ENCODE results near the gene ADAMTS2.

GRCh38 chr5:179332741-179333290 lies 12.4 kb downstream of the ADAMTS2 start:
- TF ChIP-seq CTCF (IDR thresholded peaks at IDR 0.05 in 2 of 3, conservative IDR thresholded peaks at IDR 0.05 in 1 of 3; ENCODE audit: borderline replicate concordance in 1 of 3, insufficient read depth in 1 of 3, low read depth in 2 of 3, low read length in 2 of 3) (no peak), POLR2AphosphoS5 (IDR thresholded peaks at IDR 0.05; ENCODE audit: low read depth, low read length) (no peak), MAX (IDR thresholded peaks at IDR 0.05) (no peak), YY1 (IDR thresholded peaks at IDR 0.05; ENCODE audit: extremely low read depth, insufficient replicate concordance, low read depth, low read length) (no peak), EZH2 (IDR thresholded peaks at IDR 0.05) (no peak), ZFX (IDR thresholded peaks at IDR 0.05) (no peak), CEBPB (IDR thresholded peaks at IDR 0.05; ENCODE audit: low read depth) (no peak), POLR2A (IDR thresholded peaks at IDR 0.05; ENCODE audit: borderline replicate concordance, extremely low read depth, insufficient read depth, insufficient read length) (no peak), EZH2phosphoT487 (IDR thresholded peaks at IDR 0.05; ENCODE audit: borderline replicate concordance) (no peak), ELF1 (IDR thresholded peaks at IDR 0.05; ENCODE audit: borderline replicate concordance, low read depth) (no peak), EGR1 (IDR thresholded peaks at IDR 0.05; ENCODE audit: low read depth) (no peak), SIN3A (IDR thresholded peaks at IDR 0.05; ENCODE audit: low read depth) (no peak), ATF3 (IDR thresholded peaks at IDR 0.05) (no peak), REST (IDR thresholded peaks at IDR 0.05; ENCODE audit: low read depth) (no peak)

Data from HCT116 (cell line).